WERI-Rb-1 (cell line): ENCODE measurements around the gene POLH.

Experiments
- DNase-seq: peaks from one replicate; pipeline ENCODE4 v3.0.0-alpha.2; 2020
- H3K27ac ChIP-seq: fragments of 250-450 bp; sonication (Bioruptor Pico); 2 replicates; pipeline ENCODE4 v1.5.1; 2020; ENCODE audit warnings: mild to moderate bottlenecking, moderate library complexity
- H3K27me3 ChIP-seq: fragments of 250-450 bp; sonication (Bioruptor Pico); 2 replicates; pipeline ENCODE4 v1.5.1; 2021; ENCODE audit warnings: mild to moderate bottlenecking, low read depth, moderate library complexity; ENCODE audit not compliant: insufficient read depth, severe bottlenecking
- H3K36me3 ChIP-seq: fragments of 250-450 bp; sonication (Bioruptor Pico); 2 replicates; pipeline ENCODE4 v1.5.1; 2020; ENCODE audit warnings: mild to moderate bottlenecking, moderate library complexity
- H3K4me3 ChIP-seq: 2 replicates; pipeline ENCODE4 v1.5.1; 2011; ENCODE audit warnings: low read depth, mild to moderate bottlenecking, control low read depth, low read length
- H3K9me3 ChIP-seq: fragments of 250-450 bp; sonication (Bioruptor Pico); 2 replicates; pipeline ENCODE4 v1.5.1; 2021; ENCODE audit warnings: mild to moderate bottlenecking, moderate library complexity; ENCODE audit not compliant: severe bottlenecking
- TF ChIP-seq, protein P1 (sequence below): IDR thresholded peaks from 2 replicates; pipeline ENCODE4 v1.5.1; 2011; ENCODE audit warnings: low read depth, mild to moderate bottlenecking, control low read depth, inconsistent platforms, low read length

POLH gene

DNA sequence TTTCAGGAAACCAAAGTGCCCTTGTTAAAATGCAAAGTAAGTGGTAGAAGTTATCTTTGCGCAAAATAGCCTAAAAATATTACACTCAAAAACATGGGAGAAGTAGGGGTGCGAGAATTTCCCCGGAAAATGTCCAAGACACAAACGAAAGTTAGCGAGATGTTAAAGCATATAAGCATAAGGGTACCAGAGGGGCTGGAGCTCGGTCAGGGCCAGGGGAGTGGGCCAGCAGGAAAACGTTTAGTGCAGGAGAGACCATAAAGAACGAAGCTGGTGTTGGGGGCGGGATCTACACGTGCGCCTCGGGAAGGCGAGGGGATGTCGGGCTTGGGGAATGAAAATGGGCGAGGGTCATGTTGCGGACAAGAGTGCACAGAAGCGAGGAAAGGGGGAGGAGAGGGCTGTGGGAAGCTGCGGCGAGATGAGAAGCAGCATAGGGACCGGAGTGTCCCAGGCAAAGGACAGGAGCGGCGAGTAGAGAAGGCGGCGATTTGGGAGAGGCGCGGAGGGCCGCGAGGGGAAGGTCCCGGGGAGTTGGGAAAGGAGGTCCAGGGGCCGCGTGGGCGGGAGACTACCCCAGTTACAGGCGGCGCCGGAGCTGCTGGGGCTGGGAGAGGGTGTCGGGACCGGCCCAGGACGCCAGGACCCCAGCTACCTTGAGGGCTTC lies 747 bp upstream of the POLH start:
- peak; percentile 62 for DNase-seq
- Histone ChIP-seq H3K9me3 (no peaks in the 10 kb centered on the region), H3K27me3 (no peaks in the 10 kb centered on the region), H3K36me3 (peaks cover 59% of the 10 kb centered on the region), H3K27ac (peak overlapping the region; percentile 92), H3K4me3 (peak overlapping the region; percentile 78)
- TF ChIP-seq, protein P1, sequence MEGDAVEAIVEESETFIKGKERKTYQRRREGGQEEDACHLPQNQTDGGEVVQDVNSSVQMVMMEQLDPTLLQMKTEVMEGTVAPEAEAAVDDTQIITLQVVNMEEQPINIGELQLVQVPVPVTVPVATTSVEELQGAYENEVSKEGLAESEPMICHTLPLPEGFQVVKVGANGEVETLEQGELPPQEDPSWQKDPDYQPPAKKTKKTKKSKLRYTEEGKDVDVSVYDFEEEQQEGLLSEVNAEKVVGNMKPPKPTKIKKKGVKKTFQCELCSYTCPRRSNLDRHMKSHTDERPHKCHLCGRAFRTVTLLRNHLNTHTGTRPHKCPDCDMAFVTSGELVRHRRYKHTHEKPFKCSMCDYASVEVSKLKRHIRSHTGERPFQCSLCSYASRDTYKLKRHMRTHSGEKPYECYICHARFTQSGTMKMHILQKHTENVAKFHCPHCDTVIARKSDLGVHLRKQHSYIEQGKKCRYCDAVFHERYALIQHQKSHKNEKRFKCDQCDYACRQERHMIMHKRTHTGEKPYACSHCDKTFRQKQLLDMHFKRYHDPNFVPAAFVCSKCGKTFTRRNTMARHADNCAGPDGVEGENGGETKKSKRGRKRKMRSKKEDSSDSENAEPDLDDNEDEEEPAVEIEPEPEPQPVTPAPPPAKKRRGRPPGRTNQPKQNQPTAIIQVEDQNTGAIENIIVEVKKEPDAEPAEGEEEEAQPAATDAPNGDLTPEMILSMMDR: no peak

DNA sequence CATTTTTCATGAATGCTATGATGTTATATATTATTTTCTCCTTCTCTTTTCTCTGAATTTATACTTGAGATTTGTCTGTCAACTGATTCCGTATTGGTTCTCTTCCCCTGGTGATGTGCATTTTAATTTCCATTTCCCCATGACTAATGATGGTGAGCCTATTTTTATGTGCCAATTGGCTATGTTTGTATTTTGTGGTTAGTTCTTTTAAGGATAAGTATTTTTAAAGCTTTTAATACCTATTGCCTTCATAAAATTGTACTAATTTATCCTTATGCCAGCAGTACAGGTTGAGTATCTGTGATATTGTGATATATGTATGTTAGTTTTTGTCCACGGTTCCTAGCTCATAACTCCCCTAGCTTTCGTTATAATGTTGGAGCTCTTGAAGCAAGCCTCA lies 2.8 kb downstream of the POLH start:
- TF ChIP-seq, protein P1: no peak
- Histone ChIP-seq H3K36me3 (peaks cover 48% of the 10 kb centered on the region), H3K27ac (peak overlapping the region; percentile 63), H3K27me3 (no peaks in the 10 kb centered on the region), H3K4me3 (no peak overlapping the region), H3K9me3 (no peaks in the 10 kb centered on the region)
- DNase-seq: no peak

DNA sequence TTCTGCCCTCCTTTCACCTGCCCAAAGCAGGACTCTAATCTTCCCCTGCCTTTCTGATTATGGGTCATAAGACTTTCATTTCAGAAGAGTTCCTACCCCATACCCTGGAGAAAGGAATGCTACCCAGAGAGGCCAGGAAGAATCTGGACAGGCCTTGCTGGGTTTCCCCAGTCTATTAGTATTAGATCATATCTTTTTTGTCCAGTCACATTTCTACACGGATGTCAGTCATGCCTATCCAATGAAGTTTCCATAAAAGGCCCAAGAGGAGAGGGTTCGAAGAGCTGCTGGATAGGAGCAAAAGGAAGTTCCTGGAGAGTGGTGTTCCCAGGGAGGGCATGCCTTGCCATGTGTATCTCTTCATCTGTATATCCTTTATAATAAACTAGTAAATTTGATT lies 3.2 kb downstream of the POLH start:
- Histone ChIP-seq H3K4me3 (no peak overlapping the region), H3K9me3 (no peaks in the 10 kb centered on the region), H3K36me3 (peaks cover 52% of the 10 kb centered on the region), H3K27me3 (no peaks in the 10 kb centered on the region), H3K27ac (peak overlapping the region; percentile 63)
- no peak for DNase-seq
- TF ChIP-seq, protein P1: no peak

DNA sequence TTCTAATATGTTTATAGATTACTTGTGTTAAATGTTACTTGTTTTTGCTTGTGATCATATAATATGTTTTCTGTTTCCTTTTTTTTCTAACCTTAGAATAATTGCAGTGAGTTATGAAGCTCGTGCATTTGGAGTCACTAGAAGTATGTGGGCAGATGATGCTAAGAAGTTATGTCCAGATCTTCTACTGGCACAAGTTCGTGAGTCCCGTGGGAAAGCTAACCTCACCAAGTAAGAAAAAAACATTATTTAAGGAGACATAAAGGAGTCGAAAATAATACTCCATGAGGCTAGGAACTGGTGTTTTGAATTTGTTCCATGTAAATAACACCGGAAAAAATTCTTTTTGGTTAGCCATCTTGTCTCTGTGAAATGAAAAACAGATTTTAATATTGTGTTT lies 6.9 kb downstream of the POLH start:
- peaks cover 80% of the 10 kb centered on the region for H3K36me3 ChIP-seq
- no peaks in the 10 kb centered on the region for H3K27me3 ChIP-seq
- H3K9me3 ChIP-seq: no peaks in the 10 kb centered on the region

DNA sequence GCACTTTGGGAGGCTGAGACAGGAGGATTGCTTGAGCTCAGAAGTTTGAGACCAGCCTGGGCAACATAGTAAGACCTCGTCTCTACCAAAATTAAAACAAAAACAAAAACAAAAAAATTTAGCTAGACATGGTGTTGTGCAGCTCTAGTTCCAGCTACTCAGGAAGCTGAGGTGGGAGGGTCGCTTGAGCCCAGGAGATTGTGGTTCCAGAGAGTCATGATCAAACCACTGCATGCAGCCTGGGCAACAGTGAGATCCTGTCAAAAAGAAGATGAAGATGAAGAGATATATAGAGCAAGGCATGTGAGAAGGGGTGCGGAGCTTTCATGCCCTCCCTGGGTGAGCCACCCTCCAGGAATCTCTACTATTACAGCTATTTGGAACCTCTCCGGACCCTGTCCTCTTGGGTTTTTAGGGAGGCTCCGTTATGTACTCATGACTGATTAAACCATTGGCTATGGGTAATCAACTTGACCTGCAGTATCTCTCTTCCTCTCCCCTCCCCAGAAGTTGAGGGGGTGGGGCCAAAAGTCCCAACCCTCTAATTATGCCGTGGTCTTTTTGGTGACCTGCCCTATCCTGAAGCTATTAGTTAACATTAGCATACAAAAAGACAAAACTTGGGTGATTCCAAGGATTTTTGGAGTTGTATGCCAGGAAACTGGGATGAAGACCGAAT lies 9.0 kb downstream of the POLH start:
- H3K4me3 ChIP-seq: no peak overlapping the region
- TF ChIP-seq, protein P1: no peak
- H3K27me3 ChIP-seq: no peaks in the 10 kb centered on the region
- H3K27ac ChIP-seq: no peak overlapping the region
- H3K9me3 ChIP-seq: no peaks in the 10 kb centered on the region
- no peak for DNase-seq
- H3K36me3 ChIP-seq: peaks cover 84% of the 10 kb centered on the region

More for the DNA sequence above, 6.9 kb downstream of the POLH start:
- no peak for DNase-seq
- Histone ChIP-seq H3K4me3 (no peak overlapping the region), H3K27ac (no peak overlapping the region)
- TF ChIP-seq, protein P1: no peak
